HG03066 (cell line): ENCODE results near the gene SERINC3.
A peak's percentile ranks its signal among the peaks of the same experiment; 100 is the strongest.
"Not testable (repeated sequence)": the region's sequence is repeated elsewhere in the genome, so short reads cannot be mapped to it uniquely, and the experiment has no call there.

Experiments used
- ATAC-seq: cut with Tn5 transposase; IDR thresholded peaks from one replicate; pipeline ENCODE4 v1.9.1; 2021; ENCODE audit warnings: low read depth; ENCODE audit not compliant: unreplicated experiment

Gene SERINC3

DNA sequence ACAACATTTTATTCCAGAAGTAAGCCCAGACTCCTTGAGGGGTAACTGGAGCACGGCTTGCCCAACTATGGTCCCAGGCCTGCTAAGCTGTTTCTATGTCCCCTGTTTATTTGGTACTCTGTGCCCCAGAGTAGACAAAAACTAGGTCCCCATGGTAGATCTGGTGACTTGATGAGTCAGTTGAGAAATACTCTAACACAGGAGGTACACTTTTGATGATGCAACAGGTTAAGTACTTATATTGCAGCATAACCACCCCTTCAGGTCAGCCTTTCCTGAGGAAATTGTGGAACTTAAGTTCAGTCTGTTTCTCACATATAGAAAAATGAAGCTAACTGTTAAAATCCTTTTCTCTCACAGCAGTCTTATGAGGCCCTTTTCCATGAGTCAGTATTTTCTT lies 26.6 kb downstream of the SERINC3 start:
- ATAC-seq: no peak

DNA sequence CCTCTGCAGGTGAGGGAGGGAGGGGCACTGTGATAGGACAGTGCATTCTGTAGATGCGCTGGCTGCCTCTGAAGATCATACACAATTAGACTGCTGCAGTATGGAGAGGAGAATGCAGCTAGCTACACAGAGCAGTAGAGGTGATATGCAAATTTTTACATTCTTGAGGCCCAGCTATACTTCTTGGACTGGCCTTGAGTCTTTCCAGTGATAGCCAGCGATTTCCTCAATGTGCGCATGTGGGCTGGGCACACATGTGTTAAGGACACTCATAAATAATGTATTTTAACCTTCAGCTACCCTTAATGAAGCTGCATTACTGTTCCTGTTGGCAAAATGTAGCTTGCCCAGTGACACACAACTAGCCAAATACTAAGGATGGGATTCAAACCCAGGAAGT lies 27.2 kb downstream of the SERINC3 start:
- ATAC-seq: no peak

DNA sequence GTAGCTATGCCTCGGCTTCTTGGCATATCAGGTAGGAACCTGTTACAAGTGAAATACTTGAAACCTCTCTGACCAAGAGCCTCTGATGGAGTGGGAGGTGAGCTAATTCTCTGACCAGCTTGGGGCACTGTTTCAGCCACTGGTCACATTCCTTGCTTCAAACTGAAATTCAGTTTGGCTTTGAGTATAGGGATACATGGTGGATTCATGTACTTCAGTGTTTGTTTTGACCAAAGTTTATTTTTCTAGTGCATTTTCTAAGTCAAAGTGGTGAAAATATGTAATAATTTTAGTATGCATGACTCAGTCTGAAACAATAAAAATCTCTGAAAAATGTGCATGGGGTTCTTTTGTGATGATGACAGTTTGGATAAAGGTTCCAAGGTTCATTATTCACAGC lies 27.6 kb downstream of the SERINC3 start:
- ATAC-seq: no peak

DNA sequence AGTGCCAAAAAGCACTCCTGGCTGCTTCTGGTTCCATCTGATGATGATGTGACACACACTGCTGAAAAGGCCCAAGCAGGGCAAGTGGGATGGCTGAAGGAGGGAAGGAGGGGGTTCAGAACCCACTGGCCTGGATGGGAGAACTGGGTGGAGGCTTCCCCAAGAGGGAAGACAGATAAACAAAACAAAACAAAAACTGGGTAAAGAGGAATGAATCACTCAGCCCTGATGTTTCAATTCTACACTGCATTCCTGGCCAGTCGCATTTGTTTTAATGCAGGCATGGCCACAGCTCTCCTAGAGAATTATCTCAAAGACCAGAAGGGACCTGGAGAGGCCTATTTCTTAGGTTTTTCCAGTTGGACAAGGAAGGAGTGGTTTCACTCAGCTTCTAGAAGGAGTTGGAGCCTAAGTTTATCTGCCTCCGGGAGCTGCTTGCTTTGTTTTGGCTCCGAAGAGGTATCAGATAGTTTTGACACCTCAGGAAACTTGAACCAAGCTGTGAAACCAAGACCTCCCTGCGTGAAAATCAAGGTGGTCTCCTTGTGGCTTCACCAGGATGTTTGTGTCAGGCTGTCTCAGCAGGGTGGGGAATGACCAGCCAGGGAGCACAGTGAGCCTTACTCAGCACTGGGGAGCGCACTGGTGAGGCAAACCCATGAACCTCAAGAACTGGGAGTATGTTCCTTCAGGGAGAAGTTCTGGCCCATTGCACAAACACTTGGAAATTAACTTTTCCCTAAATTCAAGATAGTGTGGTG lies 30.1 kb downstream of the SERINC3 start:
- ATAC-seq: no peak

DNA sequence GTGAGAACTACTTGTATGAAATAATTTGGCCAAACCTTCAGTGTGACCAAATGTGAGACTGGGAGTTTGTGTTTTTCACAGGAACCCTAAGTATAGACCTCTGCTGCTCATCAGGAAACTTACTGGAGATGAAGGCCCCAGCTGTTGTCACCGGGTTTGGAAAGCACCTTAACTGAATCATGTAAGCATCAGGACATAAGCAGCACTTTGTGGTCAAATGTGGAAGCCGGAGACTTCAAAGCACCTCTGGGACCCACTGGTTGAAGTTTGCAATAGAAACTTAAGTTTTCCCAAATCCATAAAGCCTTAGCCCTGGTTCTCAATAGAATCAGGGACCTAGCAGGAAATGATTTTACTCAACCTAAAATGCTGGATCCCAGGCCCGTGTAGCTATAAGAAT lies 31.9 kb downstream of the SERINC3 start:
- no peak for ATAC-seq

DNA sequence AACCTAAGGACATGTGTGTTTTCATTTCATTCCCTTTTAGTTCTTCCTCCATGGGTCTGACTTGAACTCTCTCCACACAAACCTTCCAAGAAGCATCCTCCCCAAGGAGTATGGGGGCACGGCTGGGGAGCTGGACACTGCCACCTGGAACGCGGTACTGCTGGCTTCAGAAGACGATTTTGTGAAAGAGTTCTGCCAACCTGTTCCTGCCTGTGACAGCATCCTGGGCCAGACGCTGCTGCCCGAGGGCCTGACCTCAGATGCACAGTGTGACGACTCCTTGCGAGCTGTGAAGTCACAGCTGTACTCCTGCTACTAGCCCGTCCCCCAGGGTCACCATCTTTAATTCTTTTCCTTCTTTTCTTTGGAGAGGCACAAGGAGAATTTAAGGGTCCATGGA lies 32.6 kb downstream of the SERINC3 start:
- ATAC-seq: no peak

DNA sequence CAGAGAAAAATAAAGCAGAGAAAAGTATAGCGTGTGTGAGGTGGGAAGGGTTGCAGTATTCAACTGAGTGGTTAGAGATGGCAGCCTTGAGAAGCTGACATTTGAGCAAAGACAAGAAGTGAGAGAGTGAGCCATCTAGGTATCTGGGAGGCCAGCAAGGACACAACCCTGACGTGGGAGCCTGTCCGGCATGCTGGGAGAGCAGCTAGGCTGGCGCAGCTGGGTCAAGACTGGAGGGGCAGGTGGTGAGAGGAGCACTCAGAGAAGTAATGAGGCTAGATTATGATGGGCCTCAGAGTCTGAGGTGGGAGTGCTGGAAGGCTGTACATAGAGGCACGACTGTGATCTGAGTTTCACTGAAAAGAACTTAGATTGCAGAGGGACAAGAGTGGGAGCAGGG lies 33.3 kb downstream of the SERINC3 start:
- no peak for ATAC-seq

DNA sequence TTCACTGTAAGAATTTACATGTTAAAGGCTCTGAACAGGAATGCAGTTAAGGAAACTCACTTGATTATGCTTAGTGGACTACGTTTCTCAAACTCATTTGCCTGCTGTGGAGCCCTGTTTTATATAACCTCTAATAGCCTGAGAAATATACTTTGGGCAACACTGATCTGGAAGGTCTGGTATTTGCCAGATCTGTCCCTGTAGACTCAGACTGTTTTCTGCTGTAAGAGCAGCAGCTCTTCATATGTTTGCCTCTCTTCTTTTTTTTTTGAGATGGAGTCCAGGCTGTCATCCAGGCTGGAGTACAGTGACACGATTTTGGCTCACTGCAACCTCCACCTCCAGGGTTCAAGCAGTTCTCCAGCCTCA lies 36.1 kb downstream of the SERINC3 start:
- ATAC-seq: no peak

DNA sequence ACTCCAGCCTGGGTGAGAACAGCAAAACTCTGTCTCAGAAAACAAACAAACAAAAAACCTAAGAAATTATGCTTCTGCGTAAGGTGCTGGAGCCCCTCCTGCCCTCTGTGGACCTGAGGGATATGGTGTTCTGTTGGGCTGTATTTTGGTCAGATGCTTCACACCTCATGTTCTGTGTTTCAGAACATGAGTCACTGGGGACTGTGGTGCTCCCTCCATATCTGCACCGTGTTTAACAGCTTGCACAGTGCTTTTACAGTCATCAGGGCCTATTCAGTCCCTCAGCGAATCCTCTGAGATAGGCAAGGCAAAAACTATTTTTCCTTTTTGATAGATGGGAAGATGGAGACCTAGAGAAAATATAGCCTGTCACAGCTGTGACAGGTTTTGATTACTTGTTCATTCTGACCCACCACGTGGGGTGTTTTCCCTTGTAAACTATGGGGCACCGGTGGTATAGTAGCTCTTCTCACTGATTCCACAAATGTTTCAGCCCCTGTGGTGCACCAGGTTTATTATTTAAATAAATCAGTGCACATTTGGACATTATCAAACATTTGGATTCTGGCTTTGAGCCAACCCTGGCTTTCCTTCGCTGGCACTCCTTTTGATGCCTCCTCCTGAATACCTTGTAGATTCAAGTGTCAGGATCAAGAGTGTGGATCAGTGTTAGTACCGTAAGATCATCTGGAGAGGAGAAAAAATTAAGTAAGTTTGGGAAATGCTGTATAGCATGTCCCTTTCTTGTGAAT lies 36.6 kb downstream of the SERINC3 start:
- no peak for ATAC-seq

DNA sequence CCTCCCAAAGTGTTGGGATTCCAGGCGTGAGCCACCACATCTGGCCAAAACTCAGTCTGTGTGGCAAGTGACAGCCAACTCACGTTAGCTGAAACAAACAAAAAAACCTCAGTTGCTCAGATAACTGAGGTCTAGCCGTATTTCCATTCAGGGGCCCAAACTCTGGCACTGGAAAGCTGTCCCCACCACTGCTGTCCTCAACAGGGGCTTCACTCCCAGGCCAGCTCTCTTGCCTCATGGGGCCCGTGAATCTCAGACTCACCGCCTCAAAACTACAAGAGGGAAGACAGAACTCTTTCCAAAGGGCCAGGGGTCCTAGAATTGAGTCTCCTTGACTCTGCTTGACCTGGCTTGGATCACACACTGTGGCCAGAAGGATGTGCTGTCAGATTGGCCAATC lies 38.8 kb downstream of the SERINC3 start:
- ATAC-seq: no peak

DNA sequence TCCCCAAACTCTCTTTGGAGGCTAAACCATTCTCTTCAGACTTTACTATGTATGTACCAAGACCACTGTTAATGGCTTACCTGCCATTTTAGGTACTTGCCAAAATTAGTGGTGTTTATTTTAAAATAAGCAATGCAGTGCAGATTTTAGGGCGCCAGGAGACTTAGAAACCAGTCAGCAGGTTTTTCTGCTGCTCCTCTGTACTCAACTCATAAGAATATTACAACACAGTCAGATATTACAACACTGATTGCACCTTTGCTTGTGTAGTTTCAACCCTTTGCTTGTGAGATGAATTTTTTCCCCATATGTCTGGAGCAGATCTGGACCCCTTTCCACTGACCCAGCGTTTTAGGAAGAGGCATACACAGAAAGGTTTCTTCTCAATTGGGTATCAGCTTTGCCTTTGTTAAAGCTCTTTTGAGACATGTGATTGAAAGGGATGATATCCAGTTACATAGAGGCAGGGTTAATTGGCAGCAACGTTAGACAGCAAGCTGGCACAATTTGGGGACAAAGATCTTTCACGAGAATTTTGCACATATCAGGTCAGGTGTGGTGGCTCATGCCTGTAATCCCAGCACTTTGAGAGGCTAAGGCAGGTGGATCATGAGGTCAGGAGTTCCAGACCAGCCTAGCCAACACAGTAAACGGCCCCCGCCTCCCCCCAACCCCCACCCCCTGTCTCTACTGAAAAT lies 40.0 kb downstream of the SERINC3 start:
- ATAC-seq: no peak

DNA sequence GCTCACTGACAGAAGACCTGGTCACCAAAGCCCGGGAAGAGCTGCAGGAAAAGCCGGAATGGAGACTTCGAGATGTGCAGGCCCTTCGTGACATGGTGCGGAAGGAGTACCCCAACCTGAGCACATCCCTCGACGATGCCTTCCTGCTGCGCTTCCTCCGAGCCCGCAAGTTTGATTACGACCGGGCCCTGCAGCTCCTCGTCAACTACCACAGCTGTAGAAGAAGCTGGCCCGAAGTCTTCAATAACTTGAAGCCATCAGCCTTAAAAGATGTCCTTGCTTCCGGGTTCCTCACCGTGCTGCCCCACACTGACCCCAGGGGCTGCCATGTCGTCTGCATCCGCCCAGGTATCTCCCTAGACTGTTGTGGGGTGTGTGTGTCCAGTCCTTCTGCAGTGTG lies 41.8 kb downstream of the SERINC3 start:
- no peak for ATAC-seq

DNA sequence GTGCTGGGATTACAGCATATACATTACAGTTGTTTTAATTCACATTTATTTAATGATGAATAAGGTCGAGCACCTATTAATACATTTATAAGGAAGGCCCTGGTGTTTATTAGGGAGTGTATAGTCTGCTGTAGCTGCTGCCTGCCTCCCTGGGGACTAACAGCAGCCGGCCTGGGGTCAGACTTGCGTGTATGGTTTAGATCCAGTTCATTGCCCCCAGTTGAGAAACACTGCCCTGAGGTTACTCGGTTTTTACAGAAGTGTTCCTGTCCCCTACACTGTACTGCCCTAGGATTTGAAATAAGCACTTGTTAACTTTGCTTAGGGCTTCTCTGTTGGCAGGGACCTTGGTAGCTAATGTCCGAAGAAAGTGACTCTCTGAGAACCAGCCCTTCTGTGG lies 42.2 kb downstream of the SERINC3 start:
- ATAC-seq: no peak

DNA sequence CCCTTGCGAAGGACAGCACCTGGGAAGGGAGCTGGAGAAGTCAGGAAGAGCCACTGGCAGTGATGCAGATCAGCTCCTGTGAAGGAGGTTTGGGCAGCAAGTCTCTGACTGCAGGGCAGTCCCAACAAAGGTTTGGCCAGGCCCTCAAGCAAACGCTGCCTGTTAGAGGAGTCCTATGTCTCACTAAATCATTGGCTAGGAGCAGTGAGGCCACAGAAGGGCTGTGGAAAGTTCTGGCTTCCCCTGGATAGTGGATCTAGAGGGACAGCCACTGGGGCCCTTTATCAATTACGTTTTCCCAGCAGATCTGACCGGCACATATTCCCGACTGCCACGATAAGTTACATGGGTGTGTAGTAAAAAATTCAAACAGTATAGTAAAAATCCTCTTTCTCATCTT lies 43.7 kb downstream of the SERINC3 start:
- no peak for ATAC-seq

DNA sequence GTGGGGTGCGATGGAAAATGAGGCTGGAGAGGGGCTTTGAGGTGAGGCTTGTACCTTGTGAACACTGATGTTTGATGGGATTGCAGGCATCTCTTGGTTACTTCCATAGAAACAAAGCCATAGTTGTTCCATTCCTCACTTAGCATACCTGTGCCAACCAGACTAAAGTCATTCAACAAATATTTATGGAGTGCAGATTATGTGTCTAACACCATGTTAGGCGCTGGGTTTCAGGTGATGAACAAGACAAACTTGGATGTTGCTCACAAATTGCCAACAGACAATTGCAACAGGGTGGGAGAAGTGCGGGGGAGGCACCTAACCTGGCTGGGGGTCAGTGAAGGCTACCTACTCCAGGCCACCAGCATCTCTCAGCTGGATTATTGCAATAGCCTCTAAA lies 44.7 kb downstream of the SERINC3 start:
- ATAC-seq: no peak

DNA sequence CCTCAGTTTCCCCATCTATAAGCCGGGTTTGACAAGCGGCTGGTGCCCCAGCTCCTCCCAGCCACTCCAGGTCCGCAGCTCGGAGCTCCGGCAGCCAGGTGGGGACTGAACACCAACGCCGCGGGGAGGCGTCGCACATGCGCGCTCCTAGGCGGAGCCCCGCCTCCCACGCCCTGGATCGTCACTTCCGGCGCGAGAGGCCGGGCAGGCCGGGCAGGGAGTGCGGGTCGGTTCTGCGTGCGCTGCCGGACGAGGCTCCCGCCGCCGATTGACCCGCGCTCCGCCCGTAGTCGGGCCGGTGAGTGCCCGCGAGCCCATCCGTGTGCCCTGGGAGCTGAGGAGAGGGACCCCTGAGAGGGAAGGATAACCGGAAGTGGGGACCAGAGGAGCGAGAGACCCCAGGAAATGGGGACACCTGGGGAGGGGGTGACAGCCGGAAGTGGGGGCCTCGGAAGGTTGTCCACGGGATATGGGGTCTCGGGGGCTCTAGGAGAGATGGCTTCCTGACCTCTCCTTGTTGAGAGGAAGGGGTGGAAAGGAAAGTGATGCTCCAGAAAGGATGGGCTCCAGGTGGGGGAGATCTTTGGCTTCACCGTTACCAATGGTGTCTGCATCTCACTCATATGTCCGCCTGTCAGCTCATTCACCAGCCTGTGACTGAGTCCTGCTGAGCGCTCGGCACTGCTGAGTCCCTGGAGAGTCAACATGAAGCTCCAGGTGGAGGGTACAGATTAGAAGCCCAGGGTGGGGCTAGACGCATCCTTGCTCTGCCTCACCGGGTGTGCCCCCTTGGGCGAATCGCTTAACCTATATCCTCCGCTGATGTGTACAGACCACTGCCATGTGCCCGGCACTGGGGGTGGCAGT lies 45.9 kb downstream of the SERINC3 start, which contains the start of gene TTPAL:
Gene TTPAL (plus strand): TSS at position 181 of the 867 bp plus-strand sequence. CDS start 4,126 bp downstream, outside the sequence.
- peak; percentile 91 for ATAC-seq

DNA sequence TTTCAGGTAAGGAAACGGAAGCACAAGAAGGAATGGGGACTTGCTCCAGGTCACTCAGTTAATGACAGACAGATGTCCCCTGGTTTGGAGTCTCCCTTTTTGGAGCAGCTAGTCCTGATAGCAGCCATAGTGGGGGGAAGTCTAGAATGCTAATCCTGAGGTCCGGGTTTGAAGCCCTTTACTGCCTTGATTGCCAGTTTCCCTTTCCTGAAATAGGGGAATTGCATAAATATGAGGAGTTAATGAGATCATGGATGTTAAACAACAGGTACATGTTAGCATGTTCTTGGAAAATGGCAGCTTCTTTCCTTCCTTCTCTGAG lies 46.5 kb downstream of the SERINC3 start:
- ATAC-seq: no peak

DNA sequence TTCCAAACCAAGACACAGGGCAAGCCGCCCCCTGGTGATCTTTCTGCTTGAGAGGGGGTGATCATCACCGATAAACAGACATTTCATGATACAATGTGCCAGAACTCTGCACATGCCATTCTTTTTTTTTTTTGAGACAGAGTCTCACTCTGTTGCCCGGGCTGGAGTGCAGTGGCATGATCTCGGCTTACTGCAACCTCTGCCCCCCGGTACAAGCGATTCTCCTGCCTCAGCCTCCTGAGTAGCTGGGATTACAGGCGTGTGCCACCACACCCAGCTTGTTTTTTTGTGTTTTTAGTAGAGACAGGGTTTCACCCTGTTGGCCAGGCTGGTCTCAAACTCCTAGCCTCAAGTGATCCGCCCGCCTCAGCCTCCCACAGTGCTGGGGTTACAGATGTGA lies 49.6 kb downstream of the SERINC3 start:
- ATAC-seq: not testable (repeated sequence)

DNA sequence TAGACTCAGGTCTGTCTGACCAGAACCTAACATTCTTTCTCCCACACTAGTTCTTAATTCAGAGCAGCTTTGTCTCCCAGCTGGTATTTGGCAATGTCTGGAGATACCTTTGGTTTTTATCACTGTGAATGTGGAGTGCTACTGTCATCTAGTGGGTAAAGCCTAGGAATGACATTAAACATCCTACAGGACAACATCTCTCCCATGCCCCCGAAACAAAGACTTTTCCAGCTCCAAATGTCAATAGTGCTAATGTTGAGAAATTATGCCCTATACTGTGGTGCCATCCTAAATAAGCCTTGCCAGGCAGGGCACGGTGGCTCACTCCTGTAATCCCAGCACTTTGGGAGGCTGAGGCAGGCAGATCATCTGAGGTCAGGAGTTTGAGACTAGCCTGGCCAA lies 50.4 kb downstream of the SERINC3 start:
- no peak for ATAC-seq

DNA sequence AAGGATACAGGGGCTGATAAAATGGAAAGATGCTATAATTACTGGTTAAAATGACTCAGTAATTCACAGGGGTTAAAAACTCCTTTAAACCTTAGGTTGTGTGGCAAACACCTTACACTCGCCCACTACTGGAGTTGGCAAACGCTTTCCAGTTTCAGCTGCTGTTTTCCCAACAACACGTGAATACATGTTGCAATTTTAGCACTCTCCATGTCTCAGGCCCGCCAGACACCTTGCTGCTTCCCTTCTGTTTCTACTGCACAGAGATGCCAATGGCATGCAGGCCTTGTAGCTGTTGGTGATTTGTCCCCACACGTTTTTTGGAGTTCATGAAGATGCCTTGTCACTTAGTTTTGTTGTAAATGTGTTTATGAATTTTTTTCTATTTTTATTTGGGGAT lies 51.5 kb downstream of the SERINC3 start:
- ATAC-seq: no peak
